H9 (cell line): ENCODE data around the gene MAGI3. TPM values are rescaled to one million over a fixed set of nuclear protein-coding genes. Genes with fewer than 3 reads are reported as not detected.

ENCODE experiments used
- DNase-seq: peaks from one replicate; pipeline ENCODE4 v3.0.0-alpha.2; 2017
- H2AFZ ChIP-seq: one replicate; pipeline ENCODE4 v1.6.1; 2013; ENCODE audit warnings: mild to moderate bottlenecking, low read length, control low read depth, moderate library complexity
- H2AK5ac ChIP-seq: 2 replicates; pipeline ENCODE4 v1.6.1; 2013; ENCODE audit warnings: low read length, control low read depth, mixed read lengths; ENCODE audit not compliant: insufficient read length
- H2BK120ac ChIP-seq: one replicate; pipeline ENCODE4 v1.6.1; 2013; ENCODE audit warnings: low read depth, mild to moderate bottlenecking, low read length, control low read depth, inconsistent platforms; ENCODE audit not compliant: poor library complexity, severe bottlenecking
- H2BK12ac ChIP-seq: 2 replicates; pipeline ENCODE4 v1.6.1; 2013; ENCODE audit warnings: low read length, control low read depth, mixed read lengths, low read depth; ENCODE audit not compliant: insufficient read length
- H2BK15ac ChIP-seq: 2 replicates; pipeline ENCODE4 v1.6.1; 2013; ENCODE audit warnings: low read depth, low read length, control low read depth
- H2BK20ac ChIP-seq: one replicate; pipeline ENCODE4 v1.6.1; 2013; ENCODE audit warnings: low read depth, mild to moderate bottlenecking, low read length, control low read depth, inconsistent platforms; ENCODE audit not compliant: poor library complexity, severe bottlenecking
- H2BK5ac ChIP-seq: 2 replicates; pipeline ENCODE4 v1.6.1; 2013; ENCODE audit warnings: low read length, control low read depth, mixed read lengths; ENCODE audit not compliant: insufficient read length
- H3K14ac ChIP-seq: 2 replicates; pipeline ENCODE4 v1.6.1; 2013; ENCODE audit warnings: low read length, control low read depth; ENCODE audit not compliant: insufficient read depth
- H3K18ac ChIP-seq: 2 replicates; pipeline ENCODE4 v1.6.1; 2013; ENCODE audit warnings: low read depth, mild to moderate bottlenecking, mixed read lengths, low read length, control low read depth; ENCODE audit not compliant: insufficient read length
- H3K23ac ChIP-seq: 2 replicates; pipeline ENCODE4 v1.6.1; 2013; ENCODE audit warnings: low read length, control low read depth, mixed read lengths, low read depth; ENCODE audit not compliant: insufficient read length
- H3K23me2 ChIP-seq: 2 replicates; pipeline ENCODE4 v1.6.1; 2013; ENCODE audit warnings: low read depth, mild to moderate bottlenecking, mixed read lengths, low read length, control low read depth; ENCODE audit not compliant: insufficient read length, poor library complexity, severe bottlenecking
- H3K27ac ChIP-seq: 2 replicates; pipeline ENCODE4 v1.5.1; 2013; ENCODE audit warnings: low read length, control low read depth, mixed read lengths, low read depth; ENCODE audit not compliant: insufficient read length
- H3K27me3 ChIP-seq: 2 replicates; pipeline ENCODE4 v1.6.1; 2013; ENCODE audit warnings: low read length, control low read depth, inconsistent platforms; ENCODE audit not compliant: insufficient read depth
- H3K4ac ChIP-seq: 2 replicates; pipeline ENCODE4 v1.6.1; 2013; ENCODE audit warnings: low read depth, mild to moderate bottlenecking, control low read depth, inconsistent platforms, low read length, moderate library complexity
- H3K4me1 ChIP-seq: 2 replicates; pipeline ENCODE4 v1.6.1; 2013; ENCODE audit warnings: low read length, control low read depth, inconsistent platforms; ENCODE audit not compliant: insufficient read depth
- H3K4me2 ChIP-seq: 2 replicates; pipeline ENCODE4 v1.6.1; 2013; ENCODE audit warnings: low read length, control low read depth, mixed read lengths; ENCODE audit not compliant: insufficient read length, insufficient read depth
- H3K56ac ChIP-seq: 2 replicates; pipeline ENCODE4 v1.6.1; 2013; ENCODE audit warnings: low read depth, mild to moderate bottlenecking, mixed read lengths, low read length, control low read depth; ENCODE audit not compliant: insufficient read length
- H3K79me1 ChIP-seq: 2 replicates; pipeline ENCODE4 v1.6.1; 2013; ENCODE audit warnings: low read depth, mild to moderate bottlenecking, moderate library complexity, low read length, control low read depth, inconsistent platforms; ENCODE audit not compliant: insufficient read depth, poor library complexity, severe bottlenecking
- H3K79me2 ChIP-seq: 2 replicates; pipeline ENCODE4 v1.6.1; 2013; ENCODE audit warnings: low read length, control low read depth, inconsistent platforms; ENCODE audit not compliant: insufficient read depth
- H3K9ac ChIP-seq: 2 replicates; pipeline ENCODE4 v1.6.1; 2013; ENCODE audit warnings: low read length, control low read depth, mixed read lengths; ENCODE audit not compliant: insufficient read length; ENCODE audit errors: extremely low read depth
- H3K9me3 ChIP-seq: one replicate; pipeline ENCODE4 v1.6.1; 2013; ENCODE audit warnings: low read depth, low read length, inconsistent platforms; ENCODE audit not compliant: control insufficient read depth
- H3T11ph ChIP-seq: one replicate; pipeline ENCODE4 v1.6.1; 2013; ENCODE audit warnings: mild to moderate bottlenecking, low read length, control low read depth, inconsistent platforms
- H4K20me1 ChIP-seq: one replicate; pipeline ENCODE4 v1.6.1; 2013; ENCODE audit not compliant: control insufficient read depth, insufficient read length, insufficient read depth
- H4K5ac ChIP-seq: 2 replicates; pipeline ENCODE4 v1.6.1; 2013; ENCODE audit warnings: low read depth, mild to moderate bottlenecking, mixed read lengths, low read length, control low read depth; ENCODE audit not compliant: insufficient read length
- H4K8ac ChIP-seq: replicated peaks from 2 replicates; pipeline ENCODE4 v1.6.1; 2013; ENCODE audit warnings: low read length, control low read depth, mixed read lengths, low read depth; ENCODE audit not compliant: insufficient read length
- H4K91ac ChIP-seq: 2 replicates; pipeline ENCODE4 v1.6.1; 2013; ENCODE audit warnings: low read depth, mild to moderate bottlenecking, moderate library complexity, mixed read lengths, low read length, control low read depth; ENCODE audit not compliant: insufficient read length
- H3K27ac Mint-ChIP-seq, 3 experiments: 2 replicates in 2 of 3; 3 replicates in 1 of 3; pipeline ENCODE4 v1.8.0; 2020 to 2021; ENCODE audit warnings: mixed read lengths in 3 of 3, mild to moderate bottlenecking in 1 of 3, moderate library complexity in 1 of 3
- H3K27me3 Mint-ChIP-seq: 2 replicates; pipeline ENCODE4 v1.8.0; 2021; ENCODE audit warnings: low read depth, mild to moderate bottlenecking, moderate library complexity, mixed read lengths
- H3K36me3 Mint-ChIP-seq, 3 experiments: 2 replicates in 2 of 3; 3 replicates in 1 of 3; pipeline ENCODE4 v1.8.0; 2020 to 2021; ENCODE audit warnings: low read depth in 3 of 3, mixed read lengths in 3 of 3; ENCODE audit not compliant: insufficient read depth in 1 of 3
- H3K4me1 Mint-ChIP-seq, 2 experiments: 2 replicates each; pipeline ENCODE4 v1.8.0; 2020; ENCODE audit warnings: mixed read lengths in 2 of 2
- H3K4me3 Mint-ChIP-seq, 2 experiments: 2 replicates in 1 of 2; 3 replicates in 1 of 2; pipeline ENCODE4 v1.8.0; 2020 to 2021; ENCODE audit warnings: mild to moderate bottlenecking in 2 of 2, mixed read lengths in 2 of 2, moderate library complexity in 1 of 2
- H3K9me3 Mint-ChIP-seq, 2 experiments: 2 replicates in 1 of 2; 3 replicates in 1 of 2; pipeline ENCODE4 v1.8.0; 2020; ENCODE audit warnings: mild to moderate bottlenecking in 2 of 2, mixed read lengths in 2 of 2, moderate library complexity in 1 of 2
- CTCF ChIP-seq: fragments of 200-600 bp; sonication (generic); conservative IDR thresholded peaks from 3 replicates; pipeline ENCODE4 v1.8.0; 2021; ENCODE audit warnings: antibody characterized with exemption, mild to moderate bottlenecking
- WGBS: extraction: QIAGEN DNeasy Blood & Tissue Kit; methylation state at CpG from one replicate; pipeline ENCODE4 v1.1.7; 2013; ENCODE audit warnings: missing lambda C conversion rate, low lambda C conversion rate, mixed read lengths; ENCODE audit not compliant: insufficient read length; ENCODE audit errors: extremely low coverage; 5-methylcytosine and 5-hydroxymethylcytosine counted together
- total RNA-seq: library from RNA; stranded (reverse); gene quantifications from 2 replicates; pipeline ENCODE4 v1.2.1, GENCODE V29; 2021

The MAGI3 gene
- total RNA-seq, 1 experiment from 2014 or later: 8.2 TPM

DNA sequence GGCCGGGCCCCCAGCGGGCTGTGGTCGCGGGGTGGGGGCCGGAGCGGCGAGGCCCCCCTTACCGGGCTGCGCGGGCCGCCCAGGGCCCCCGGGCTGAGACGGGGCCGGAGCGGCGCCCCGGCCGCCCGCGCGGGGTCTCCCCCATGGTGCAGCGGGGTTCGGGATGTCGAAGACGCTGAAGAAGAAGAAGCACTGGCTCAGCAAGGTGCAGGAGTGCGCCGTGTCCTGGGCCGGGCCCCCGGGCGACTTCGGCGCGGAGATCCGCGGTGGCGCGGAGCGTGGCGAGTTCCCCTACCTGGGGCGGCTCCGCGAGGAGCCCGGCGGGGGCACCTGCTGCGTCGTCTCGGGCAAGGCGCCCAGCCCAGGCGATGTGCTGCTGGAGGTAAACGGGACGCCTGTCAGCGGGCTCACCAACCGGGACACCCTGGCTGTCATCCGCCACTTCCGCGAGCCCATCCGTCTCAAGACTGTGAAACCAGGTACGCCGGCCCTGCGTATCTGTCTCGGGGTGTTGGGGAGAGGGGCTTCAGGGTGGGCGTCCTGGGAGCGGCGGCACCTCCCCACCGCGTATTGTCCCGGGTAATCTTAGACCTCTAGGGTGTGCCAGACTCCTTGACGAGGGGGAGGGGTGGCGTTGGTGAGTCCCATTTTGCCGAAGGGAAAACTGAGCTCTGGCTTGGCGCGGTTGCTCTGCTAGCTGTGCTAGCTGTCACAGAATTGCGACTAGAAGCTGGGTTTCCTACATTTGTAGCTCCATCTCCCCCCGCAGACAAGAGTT is 745 bp downstream of the MAGI3 start:
- no peak overlapping the region for H4K8ac ChIP-seq
- H2BK15ac ChIP-seq: no peak overlapping the region
- H2AFZ ChIP-seq: no peak overlapping the region
- H3K79me1 ChIP-seq: no peaks in the 10 kb centered on the region
- no peak overlapping the region for H2BK120ac ChIP-seq
- peaks cover 2% of the 10 kb centered on the region; the same call in 1 of the 2 replicates for H3K27me3 ChIP-seq
- H3K56ac ChIP-seq: no peak overlapping the region
- Mint-ChIP-seq H3K27ac (no peak overlapping the region), H3K4me3 (peak overlapping the region; percentile 85 to 91), H3K27me3 (peaks cover 11% of the 10 kb centered on the region), H3K36me3 (peaks cover 0 to 4% (median 2%) of the 10 kb centered on the region in 3 experiments; a peak in 2 of 7 replicates), H3K4me1 (peaks cover 26 to 27% of the 10 kb centered on the region in 2 experiments), H3K9me3 (peaks cover 0 to 3% of the 10 kb centered on the region in 2 experiments; a peak in 2 of 5 replicates)
- no peaks in the 10 kb centered on the region for H3K79me2 ChIP-seq
- H4K5ac ChIP-seq: no peak overlapping the region
- H3K4me1 ChIP-seq: peaks cover 3% of the 10 kb centered on the region; the same call in 1 of the 2 replicates
- H2BK20ac ChIP-seq: no peak overlapping the region
- H2BK5ac ChIP-seq: no peak overlapping the region
- no peak overlapping the region for H2AK5ac ChIP-seq
- no peaks in the 10 kb centered on the region for H4K20me1 ChIP-seq
- H2BK12ac ChIP-seq: no peak overlapping the region
- H3K4ac ChIP-seq: no peak overlapping the region
- H3K18ac ChIP-seq: no peak overlapping the region
- DNase-seq: peak; percentile 52
- H4K91ac ChIP-seq: no peak overlapping the region
- no CpG with 5 or more reads among the region's 74 CpGs for WGBS
- H3K9me3 ChIP-seq: no peaks in the 10 kb centered on the region
- no peak overlapping the region for H3T11ph ChIP-seq
- H3K27ac ChIP-seq: no peak overlapping the region
- H3K14ac ChIP-seq: no peak overlapping the region
- TF ChIP-seq CTCF: no peak
- H3K23me2 ChIP-seq: peaks cover 18% of the 10 kb centered on the region
- peak overlapping the region; percentile 77 for H3K4me2 ChIP-seq
- no peak overlapping the region for H3K9ac ChIP-seq
- no peak overlapping the region for H3K23ac ChIP-seq
